ENCODE data around the gene MRPL43.

Gene MRPL43

GRCh38 chr10:100988166-100988565 lies 869 bp upstream of the MRPL43 start:
- DNase-seq (ENCODE audit: low read depth): no peak
- TF ChIP-seq, protein P1, sequence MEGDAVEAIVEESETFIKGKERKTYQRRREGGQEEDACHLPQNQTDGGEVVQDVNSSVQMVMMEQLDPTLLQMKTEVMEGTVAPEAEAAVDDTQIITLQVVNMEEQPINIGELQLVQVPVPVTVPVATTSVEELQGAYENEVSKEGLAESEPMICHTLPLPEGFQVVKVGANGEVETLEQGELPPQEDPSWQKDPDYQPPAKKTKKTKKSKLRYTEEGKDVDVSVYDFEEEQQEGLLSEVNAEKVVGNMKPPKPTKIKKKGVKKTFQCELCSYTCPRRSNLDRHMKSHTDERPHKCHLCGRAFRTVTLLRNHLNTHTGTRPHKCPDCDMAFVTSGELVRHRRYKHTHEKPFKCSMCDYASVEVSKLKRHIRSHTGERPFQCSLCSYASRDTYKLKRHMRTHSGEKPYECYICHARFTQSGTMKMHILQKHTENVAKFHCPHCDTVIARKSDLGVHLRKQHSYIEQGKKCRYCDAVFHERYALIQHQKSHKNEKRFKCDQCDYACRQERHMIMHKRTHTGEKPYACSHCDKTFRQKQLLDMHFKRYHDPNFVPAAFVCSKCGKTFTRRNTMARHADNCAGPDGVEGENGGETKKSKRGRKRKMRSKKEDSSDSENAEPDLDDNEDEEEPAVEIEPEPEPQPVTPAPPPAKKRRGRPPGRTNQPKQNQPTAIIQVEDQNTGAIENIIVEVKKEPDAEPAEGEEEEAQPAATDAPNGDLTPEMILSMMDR (conservative IDR thresholded peaks at IDR 0.05; ENCODE audit: low read depth, low read length): no peak
- peak overlapping the region; percentile 93 for H3K4me3 ChIP-seq (ENCODE audit: low read length)

DNA sequence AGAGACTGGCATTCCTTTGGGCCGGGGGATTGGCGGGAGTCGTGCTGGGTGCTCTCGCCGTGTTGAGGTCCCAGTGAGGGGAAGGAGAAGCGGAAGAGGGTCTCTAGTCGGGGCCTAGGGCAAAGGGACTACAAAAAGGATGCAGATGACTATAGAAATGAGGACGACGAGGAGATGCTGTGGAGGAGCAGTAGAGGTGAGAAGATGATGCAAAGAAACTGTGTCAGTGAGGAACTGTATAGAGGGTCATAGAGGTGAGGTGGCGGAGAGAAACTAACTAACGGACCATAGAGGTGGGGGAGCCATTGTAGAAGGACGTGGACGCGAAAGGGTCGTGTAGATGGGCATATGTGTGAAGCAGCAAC lies 370 bp upstream of the MRPL43 start:
- TF ChIP-seq, protein P1 (conservative IDR thresholded peaks at IDR 0.05; ENCODE audit: low read depth, low read length): no peak
- no peak for DNase-seq (ENCODE audit: low read depth)
- H3K4me3 ChIP-seq (ENCODE audit: low read length): peak overlapping the region; percentile 93

DNA sequence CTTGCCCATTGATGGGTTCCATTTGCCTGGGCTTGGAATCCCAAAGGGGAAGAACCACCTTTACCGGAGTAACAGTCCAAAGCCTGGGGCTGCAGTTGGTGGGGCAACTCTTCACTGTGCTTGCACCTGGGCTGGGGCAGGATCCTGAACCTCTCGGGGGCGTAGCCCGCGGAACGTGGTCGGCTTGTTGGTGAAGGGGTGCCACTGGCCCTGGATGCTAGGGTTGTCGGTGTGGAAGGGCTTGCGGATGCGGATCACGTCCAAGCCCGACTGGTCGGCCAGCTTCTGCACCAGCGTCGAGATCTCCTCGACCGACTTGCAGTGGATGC lies 710 bp downstream of the MRPL43 start:
- TF ChIP-seq, protein P1 (conservative IDR thresholded peaks at IDR 0.05; ENCODE audit: low read depth, low read length): no peak
- no peak for DNase-seq (ENCODE audit: low read depth)
- H3K4me3 ChIP-seq (ENCODE audit: low read length): peak overlapping the region; percentile 93

- no peak for DNase-seq (ENCODE audit: low read depth)
- TF ChIP-seq, protein P1 (conservative IDR thresholded peaks at IDR 0.05; ENCODE audit: low read depth, low read length): no peak
- H3K4me3 ChIP-seq (ENCODE audit: low read length): no peak overlapping the region
These were observed 2.0 kb downstream of the MRPL43 start for GRCh38 chr10:100985336-100985735.

GRCh38 chr10:100984672-100985177 lies 2.6 kb downstream of the MRPL43 start:
- TF ChIP-seq, protein P1 (conservative IDR thresholded peaks at IDR 0.05; ENCODE audit: low read depth, low read length): no peak
- no peak overlapping the region for H3K4me3 ChIP-seq (ENCODE audit: low read length)
- no peak for DNase-seq (ENCODE audit: low read depth)

DNA sequence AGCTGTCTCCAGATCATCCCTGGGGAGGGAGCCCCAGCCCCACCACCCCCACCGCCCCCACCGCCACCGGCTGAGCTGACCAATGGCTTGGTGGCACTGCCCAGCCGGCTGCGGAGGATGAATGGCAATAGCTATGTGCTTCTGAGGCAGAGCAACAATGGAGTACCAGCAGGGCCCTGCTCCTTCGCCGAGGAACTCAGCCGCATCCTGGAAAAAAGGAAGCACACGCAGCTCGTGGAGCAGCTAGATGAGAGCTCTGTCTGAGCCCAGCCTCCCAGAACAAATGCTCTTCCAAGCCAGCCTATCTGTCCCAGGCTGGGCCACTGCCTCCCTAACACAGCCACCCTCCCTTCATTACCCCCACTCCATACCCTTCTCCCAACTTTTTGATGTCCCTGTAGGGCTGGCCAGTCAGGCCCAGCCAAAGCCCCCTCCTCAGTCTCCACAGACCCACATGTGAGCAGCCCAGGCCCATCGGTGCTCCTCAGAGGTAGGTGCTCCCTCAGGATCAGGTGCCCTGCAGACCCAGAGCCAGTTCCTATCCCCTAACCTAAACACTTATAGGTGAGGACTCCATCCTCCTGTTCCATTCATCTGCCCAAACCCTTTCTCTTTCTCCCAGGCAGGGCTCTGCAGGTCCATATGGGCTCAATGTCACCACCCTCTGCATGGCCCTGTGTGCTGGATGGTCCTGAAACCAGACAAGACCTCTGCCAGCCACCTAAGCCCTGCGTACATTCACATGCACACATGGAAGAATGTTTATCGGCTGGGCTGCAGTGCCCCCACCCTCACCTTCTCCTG lies 3.2 kb downstream of the MRPL43 start:
- no peak for DNase-seq (ENCODE audit: low read depth)
- H3K4me3 ChIP-seq (ENCODE audit: low read length): no peak overlapping the region

More for the DNA sequence above, 3.2 kb downstream of the MRPL43 start:
- TF ChIP-seq, protein P1 (conservative IDR thresholded peaks at IDR 0.05; ENCODE audit: low read depth, low read length): no peak

Measured in retinal pigment epithelial cell (primary cell).